GM18526 (cell line): ENCODE results near the gene PPP2R5A.

Experiments
- POLR2A ChIP-seq: IDR thresholded peaks from 3 replicates; pipeline ENCODE4 v1.6.1; 2011; ENCODE audit not compliant: insufficient read length; ENCODE audit errors: extremely low read depth

PPP2R5A gene

GRCh38 chr1:212359794-212360479, 74.7 kb downstream of the PPP2R5A start:
- TF ChIP-seq POLR2A = no peak

- no peak for TF ChIP-seq POLR2A
These were observed 79.8 kb downstream of the PPP2R5A start for GRCh38 chr1:212364985-212365384.

GRCh38 chr1:212366901-212367300, 81.7 kb downstream of the PPP2R5A start:
- no peak for TF ChIP-seq POLR2A

GRCh38 chr1:212367474-212368072, 82.4 kb downstream of the PPP2R5A start:
- TF ChIP-seq POLR2A = no peak

DNA sequence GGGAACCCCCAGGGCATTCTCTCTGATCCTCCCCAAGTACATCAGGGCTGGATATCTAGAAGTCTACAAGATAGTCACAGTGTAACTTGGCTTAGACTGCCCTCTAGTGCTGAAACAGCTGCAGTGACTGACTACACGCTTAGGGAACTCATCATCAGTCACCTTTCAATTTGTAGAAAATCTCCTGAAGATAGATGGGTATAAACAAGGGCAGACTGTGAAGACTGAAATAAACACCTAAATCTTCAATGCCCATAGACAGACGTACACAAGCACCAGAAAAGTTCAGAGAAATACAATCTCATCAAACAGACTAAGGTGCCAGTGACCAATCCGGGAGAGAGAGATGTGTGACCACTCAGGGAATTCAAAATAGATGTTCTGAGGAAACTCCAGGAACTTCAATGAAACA, 82.9 kb downstream of the PPP2R5A start:
- TF ChIP-seq POLR2A = no peak

DNA sequence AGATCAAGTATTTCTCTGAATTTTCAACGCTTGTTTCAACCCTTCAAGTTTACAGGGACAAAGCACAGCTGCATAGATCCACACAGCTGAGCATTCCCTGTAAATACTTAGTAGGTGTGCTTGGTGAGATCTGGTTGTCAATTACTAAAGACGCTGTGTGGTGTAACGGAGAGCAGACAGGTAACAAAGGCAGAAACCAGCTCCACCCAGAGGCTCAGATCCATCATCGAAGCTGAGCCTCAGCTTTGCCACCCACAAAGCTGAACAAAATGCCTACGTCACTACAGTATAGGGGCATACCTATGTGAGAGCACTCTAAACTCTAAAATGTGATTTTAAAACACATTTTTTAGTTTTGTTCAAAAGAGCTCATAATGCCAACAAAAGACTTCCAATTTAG, 90.8 kb downstream of the PPP2R5A start:
- TF ChIP-seq POLR2A = no peak

GRCh38 chr1:212377644-212378043, 92.4 kb downstream of the PPP2R5A start:
- no peak for TF ChIP-seq POLR2A

DNA sequence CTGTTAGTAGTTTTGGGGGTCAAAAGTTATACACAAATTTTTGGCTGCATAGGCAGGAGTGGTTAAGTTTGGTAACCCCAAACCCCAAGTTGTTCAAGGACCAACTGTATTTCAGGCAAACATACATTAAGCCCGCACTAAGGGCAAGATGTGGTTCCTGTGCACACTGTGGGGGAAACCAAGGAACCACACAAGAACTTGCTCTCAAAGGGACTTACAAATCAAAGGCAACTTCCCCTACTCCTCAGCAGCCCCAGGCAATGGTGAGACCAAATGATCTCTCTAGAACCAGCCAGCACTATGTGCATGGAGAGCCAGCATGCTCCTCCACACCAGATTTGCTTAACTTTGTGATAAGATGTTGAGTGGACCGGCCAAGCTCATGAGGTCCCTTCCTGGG, 94.2 kb downstream of the PPP2R5A start:
- no peak for TF ChIP-seq POLR2A

- TF ChIP-seq POLR2A = no peak
These were observed 96.3 kb downstream of the PPP2R5A start for GRCh38 chr1:212381397-212382035.

GRCh38 chr1:212386029-212386428, 100.8 kb downstream of the PPP2R5A start:
- TF ChIP-seq POLR2A = no peak

DNA sequence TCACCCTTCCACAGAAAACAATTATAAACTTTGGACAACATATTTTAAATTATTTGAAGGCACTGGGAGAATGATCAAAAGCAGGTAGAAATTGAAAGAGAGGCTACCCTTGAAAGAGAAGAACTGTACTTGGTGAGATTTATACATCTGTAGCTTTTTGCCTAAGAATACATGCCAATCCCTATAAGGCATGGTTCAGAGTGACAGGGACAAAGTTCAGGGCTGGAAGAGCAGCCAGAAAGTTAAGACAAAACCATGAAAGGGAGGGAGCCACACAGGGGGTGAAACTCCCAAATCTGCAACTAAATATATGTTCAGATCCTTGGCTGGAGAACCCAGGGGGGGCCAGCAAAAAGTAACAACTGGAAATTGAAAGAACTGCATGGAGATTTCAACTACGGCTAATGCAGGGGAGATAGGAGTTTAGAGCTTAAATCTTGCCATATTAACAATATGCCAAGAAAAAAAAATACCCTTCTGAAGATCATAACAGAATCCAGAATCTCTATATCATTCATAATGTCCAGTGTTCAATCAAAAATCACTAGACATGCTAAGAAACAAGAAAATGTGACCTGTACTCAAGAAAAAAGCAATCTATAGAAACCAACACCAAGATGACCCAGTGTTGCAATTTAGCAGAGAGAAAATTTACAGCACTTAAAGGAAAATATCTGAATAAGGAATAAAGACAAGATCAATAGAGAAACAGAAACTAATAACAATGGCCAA, 103.9 kb downstream of the PPP2R5A start:
- no peak for TF ChIP-seq POLR2A

GRCh38 chr1:212396638-212397037, 111.4 kb downstream of the PPP2R5A start:
- no peak for TF ChIP-seq POLR2A

- TF ChIP-seq POLR2A = no peak
These were observed 112.0 kb downstream of the PPP2R5A start for GRCh38 chr1:212397171-212397570.

GRCh38 chr1:212401042-212401441, 115.8 kb downstream of the PPP2R5A start:
- no peak for TF ChIP-seq POLR2A

DNA sequence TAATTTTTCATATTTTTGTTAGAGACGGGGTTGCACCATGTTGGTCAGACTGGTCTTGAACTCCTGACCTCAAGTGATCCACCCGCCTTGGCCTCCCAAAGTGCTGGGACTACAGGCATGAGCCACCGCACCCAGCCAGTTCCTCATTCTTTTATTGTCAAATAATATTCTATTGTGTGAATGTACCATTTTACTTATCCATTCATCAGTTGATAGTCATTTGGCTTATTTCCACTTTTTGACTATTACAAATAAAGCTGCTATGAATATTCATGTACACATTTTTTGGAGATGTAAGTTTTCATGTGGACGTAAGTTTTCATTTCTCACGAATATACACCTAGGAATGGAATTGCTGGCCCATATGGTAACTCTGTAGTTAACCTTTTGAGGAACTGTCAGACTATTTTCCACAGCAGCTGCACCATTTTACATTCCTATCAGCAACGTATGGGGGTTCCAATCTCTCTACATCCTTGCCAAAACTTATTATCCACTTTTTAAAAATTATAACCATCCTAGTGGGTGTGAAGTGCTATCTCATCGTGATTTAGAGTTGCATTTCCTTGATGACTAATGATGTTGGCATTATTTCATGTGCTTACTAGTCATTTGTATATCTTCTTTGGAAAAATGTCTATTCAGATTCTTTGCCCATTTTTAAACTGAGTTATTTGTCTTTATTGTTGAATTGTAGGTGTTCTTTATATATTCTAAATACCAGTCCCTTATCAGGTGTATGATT, 116.8 kb downstream of the PPP2R5A start:
- no peak for TF ChIP-seq POLR2A
